ENCODE data around the gene SYCE1L. TPM values are rescaled to one million over a fixed set of nuclear protein-coding genes. Genes with fewer than 3 reads are reported as not detected.
A peak's percentile ranks its signal among the peaks of the same experiment; 100 is the strongest.
"Not testable (repeated sequence)": the region's sequence is repeated elsewhere in the genome, so short reads cannot be mapped to it uniquely, and the experiment has no call there.

The SYCE1L gene
- total RNA-seq, 1 experiment from 2014 or later = 0.12 TPM

GRCh38 chr16:77197747-77198146 is 1.5 kb upstream of the SYCE1L start:
- no peak for DNase-seq (ENCODE audit: low spot score)

DNA sequence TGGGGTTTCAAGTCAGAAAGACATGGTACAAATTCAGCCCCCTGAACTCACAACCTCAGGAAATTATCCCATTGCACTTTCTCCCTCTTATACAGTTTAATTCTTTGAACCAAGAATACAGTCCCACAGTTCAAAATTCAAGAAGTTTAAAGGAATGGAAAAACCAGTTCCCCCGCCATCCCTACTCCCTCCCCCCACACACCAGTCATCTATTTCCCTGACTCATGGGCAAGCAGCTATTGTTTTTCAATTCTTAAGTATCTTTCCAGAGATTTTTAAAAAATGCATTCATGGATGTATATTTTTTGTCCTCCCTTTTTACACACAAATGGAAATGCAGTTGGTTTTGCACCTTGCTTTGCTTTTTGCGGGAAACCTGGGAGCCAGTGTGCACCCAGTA is 7.3 kb downstream of the SYCE1L start:
- no peak for DNase-seq (ENCODE audit: low spot score)

GRCh38 chr16:77207030-77207429 is 7.8 kb downstream of the SYCE1L start:
- DNase-seq (ENCODE audit: low spot score) = no peak

DNA sequence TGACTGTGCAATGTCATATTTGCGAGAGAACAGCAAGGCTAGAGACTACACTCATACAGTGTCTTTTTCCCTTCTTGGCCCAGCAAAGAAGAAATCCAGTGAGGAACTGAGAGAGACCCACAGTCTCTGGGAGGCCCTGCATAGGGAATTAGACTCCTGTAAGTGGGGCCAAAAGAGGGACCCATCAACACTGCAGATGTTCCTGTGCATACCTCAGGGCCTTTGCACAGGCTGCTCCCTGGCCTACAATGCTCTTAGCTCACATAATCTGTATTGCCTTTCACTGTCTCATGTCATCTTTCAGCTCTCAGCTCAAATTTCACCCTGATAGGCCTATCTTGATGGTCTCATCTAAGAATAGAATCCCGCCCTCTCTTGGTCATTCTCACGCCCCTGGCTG is 9.2 kb downstream of the SYCE1L start:
- DNase-seq (ENCODE audit: low spot score) = no peak

DNA sequence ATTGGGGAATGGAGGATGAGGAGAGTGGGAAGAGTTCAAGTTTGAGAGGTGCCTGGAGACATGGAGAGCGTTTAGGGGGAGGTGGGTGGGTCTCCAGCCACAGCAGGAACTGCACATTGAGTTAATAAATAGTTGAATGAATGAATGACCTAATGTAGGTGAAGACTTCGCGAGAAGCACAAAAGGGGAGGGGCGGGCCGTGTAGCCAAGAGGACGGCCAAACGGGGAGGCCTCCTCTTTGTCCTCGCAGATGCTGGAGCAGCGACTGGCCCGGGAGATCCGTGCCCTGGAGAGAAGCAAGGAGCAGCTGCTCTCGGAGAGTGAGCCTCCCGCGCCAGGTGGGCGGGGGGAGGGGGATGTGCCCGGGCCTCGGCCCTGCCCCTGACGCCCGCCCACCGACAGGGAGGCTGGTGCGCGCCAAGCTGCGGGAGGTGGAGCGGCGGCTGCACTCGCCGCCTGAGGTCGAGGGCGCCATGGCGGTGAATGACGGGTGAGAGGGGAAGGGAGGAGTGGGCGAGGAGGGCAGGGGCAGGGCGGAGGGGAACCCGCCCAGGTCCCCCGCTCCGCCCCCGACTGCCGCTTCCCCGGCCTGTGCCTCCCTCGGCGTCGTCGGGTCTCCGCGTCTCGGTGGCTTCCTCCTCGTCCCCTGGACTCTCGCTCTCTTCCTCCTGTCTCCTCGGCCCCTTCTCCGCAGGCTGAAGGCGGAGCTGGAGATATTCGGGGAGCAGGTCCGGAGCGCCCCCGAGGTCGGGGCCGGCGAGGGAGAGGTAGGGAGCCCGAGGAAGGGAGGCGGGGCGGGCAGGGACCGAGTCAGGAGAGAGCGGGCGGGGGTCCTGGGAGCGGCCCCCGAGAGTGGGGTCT is 12.9 kb downstream of the SYCE1L start:
- peak; percentile 29 for DNase-seq (ENCODE audit: low spot score)

DNA sequence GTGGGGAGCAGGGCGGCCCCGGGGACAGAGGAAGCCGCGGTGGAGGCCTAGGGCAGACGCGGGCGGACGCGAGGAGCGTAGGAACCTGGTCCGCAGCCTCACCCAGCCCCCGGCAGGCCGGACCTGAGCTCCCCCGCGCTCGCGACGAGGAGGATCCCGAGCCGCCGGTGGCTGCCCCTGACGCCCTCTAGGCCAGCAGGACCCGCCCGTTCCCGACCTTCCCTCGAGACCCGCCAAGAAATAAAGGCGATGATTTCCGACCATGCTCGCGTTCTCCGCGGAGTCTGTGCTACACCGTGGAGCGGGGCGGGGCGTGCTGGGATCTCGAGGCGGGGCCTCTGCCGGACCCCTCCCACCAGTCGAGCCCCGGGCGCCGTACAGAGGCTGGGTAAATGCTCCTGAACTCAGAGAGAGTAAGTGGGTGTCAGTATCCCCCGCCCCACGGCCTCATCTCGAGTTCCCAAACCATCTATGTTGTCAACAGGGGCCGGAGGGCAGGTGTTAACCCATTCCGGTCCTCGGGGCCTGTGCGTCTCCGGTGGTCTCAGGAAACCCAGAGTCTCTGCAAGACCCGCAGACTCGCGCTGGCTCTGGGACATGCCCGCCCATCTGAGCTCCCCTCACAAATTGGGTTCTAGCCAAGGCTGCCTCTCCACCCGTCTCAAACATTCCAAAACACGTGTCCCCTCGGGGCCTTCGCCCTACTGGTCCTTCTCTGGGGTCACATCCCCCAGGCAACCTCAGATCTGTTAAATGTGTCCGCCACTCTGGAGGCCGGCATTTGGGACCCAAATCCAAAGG is 13.7 kb downstream of the SYCE1L start:
- DNase-seq (ENCODE audit: low spot score) = no peak

- peak; percentile 99 for DNase-seq (ENCODE audit: low spot score)
These were observed 14.4 kb downstream of the SYCE1L start for GRCh38 chr16:77213542-77214106.

GRCh38 chr16:77214411-77215138 is 15.4 kb downstream of the SYCE1L start:
- peak; percentile 37 for DNase-seq (ENCODE audit: low spot score)

DNA sequence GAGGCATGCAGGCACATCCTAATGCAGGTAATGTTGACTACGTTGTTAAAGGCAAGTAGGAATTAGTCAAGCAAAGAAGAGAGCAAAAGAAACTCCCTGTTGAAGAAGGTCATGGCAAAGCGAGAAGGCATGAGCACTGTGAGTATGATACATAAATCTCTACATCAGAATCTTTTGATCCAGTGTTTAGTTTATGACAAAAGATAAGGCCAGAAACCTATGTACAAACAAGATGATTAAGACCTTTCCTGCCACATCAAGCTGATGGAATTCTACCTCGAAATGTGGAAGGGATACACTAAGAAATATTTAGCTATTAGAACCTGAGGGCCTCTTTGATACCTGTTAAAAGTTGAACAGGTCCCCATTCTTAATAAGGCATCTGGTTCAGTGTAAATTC is 20.2 kb downstream of the SYCE1L start:
- no peak for DNase-seq (ENCODE audit: low spot score)

DNA sequence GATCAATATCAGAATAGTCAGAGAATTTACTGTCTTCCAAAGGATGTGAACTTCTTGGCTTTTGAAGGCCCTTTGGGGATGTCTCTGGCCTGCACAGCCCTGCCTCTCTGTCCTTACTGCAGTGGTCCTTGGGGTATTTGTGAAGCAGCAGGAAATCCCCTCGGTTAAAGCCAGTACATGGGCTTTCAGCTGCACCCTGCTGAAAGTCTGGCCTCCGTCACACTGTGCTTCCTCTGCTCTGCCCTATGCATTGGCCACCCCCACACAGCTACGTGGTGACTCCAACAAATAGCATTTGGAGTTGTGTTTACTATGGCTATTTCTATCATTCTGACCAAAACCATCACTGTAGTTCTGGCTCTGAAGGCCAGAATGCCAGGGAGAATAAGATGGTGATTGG is 21.2 kb downstream of the SYCE1L start:
- no peak for DNase-seq (ENCODE audit: low spot score)

DNA sequence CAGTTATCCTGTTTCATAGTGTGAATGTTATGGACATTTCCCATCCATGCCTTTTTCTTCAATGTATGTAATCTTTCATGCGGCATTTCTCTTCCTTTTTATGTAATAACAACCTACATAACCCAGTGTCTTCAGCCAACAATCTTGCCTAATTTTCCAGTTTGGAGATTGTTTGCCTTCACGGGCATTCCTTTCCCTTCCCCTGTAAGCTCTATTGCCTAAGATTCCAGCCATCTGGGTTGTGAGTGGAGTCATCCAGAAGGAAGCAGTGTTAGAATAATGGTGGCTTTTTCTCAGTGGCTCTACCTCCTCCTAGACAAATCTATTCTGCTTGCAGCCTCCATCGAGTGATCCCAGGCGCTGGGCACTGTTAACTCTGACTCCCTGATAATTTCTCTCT is 22.3 kb downstream of the SYCE1L start:
- no peak for DNase-seq (ENCODE audit: low spot score)

GRCh38 chr16:77223184-77223583 is 24.0 kb downstream of the SYCE1L start:
- DNase-seq (ENCODE audit: low spot score) = no peak

GRCh38 chr16:77225182-77225581 is 26.0 kb downstream of the SYCE1L start:
- no peak for DNase-seq (ENCODE audit: low spot score)

DNA sequence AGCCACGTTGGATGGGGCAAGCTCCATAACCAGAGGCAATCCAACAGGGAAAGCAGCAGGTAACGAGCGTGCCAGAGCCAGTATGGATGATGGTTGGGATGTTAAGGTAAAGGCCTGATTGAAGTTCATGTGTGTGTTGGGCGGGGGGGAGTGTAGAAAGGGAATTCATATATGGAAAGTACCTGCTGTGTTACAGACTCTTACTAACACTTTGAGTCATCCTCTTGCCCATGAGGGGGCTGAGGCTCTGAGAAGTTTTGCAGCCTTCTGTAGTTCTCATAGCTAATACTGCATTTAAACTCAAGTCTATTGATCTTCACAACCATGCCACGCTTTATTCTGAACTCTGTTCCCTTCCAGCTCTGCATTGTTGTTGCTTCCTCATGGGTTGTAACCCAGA is 28.5 kb downstream of the SYCE1L start:
- DNase-seq (ENCODE audit: low spot score) = no peak

GRCh38 chr16:77231047-77231446 is 31.8 kb downstream of the SYCE1L start:
- DNase-seq (ENCODE audit: low spot score) = no peak

GRCh38 chr16:77233799-77234519 is 34.8 kb downstream of the SYCE1L start:
- DNase-seq (ENCODE audit: low spot score) = no peak

GRCh38 chr16:77234611-77235010 is 35.4 kb downstream of the SYCE1L start:
- peak; percentile 59 for DNase-seq (ENCODE audit: low spot score)

GRCh38 chr16:77236063-77236511 is 36.9 kb downstream of the SYCE1L start:
- peak; percentile 82 for DNase-seq (ENCODE audit: low spot score)

DNA sequence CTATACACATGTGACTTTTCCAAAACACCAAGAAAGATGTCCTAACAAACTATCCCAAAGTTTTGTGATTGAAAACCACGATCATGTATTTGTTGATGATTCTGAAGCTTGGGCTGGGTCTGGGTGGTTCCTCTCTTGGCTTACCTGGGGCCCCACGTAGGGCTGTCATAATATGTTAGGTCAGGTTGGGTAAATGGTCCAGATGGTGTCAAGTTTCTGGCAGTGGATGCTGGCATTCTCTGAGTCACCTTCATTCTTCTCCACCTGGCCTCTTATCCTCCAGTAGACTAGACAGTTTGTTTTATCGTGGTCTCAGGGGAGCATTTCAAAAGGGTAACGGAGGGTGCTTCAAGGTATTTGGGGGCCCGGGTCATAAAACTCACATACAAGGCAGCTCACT is 39.4 kb downstream of the SYCE1L start:
- no peak for DNase-seq (ENCODE audit: low spot score)

- DNase-seq (ENCODE audit: low spot score) = not testable (repeated sequence)
These were observed 43.3 kb downstream of the SYCE1L start for GRCh38 chr16:77242471-77242870.

GRCh38 chr16:77246150-77246549 is 46.9 kb downstream of the SYCE1L start:
- no peak for DNase-seq (ENCODE audit: low spot score)
